H1 (cell line): ENCODE results near the gene ONECUT2. TPM values are rescaled to one million over a fixed set of nuclear protein-coding genes. Genes with fewer than 3 reads are reported as not detected.

ENCODE experiments used
- CTCF ChIA-PET: fragments of 300-600 bp; sonication (Branson Sonifier 250); formaldehyde crosslinking; loops from one replicate; lab custom pipeline; 2021; ENCODE audit not compliant: partially characterized antibody; lab: Charles Lee
- POLR2A ChIA-PET: fragments of 300-600 bp; sonication (Branson Sonifier 250); formaldehyde crosslinking; loops from one replicate; lab custom pipeline; 2021; ENCODE audit warnings: inconsistent platforms; ENCODE audit not compliant: partially characterized antibody; lab: Charles Lee
- DNase-seq, 2 experiments: peaks; one replicate each; pipeline versions ENCODE4 v3.0.0 to v3.0.0-alpha.2; 2010 to 2022; ENCODE audit warnings: low spot score in 2 of 2, low read depth in 1 of 2, mixed read lengths in 1 of 2
- FAIRE-seq: peaks from 2 replicates; lab custom pipeline; 2011; peaks lifted over from hg19 to GRCh38; lab: Jason Lieb, UNC
- H2AFZ ChIP-seq: 2 replicates; pipeline ENCODE4 v1.8.1; 2012; ENCODE audit warnings: low read length, inconsistent platforms
- H2AK5ac ChIP-seq: 2 replicates; pipeline ENCODE4 v1.6.1; 2013; ENCODE audit warnings: low read depth, low read length
- H2BK120ac ChIP-seq: replicated peaks from 2 replicates; pipeline ENCODE3; 2013; ENCODE audit warnings: low read depth, low read length, inconsistent platforms
- H2BK12ac ChIP-seq: 2 replicates; pipeline ENCODE4 v1.6.1; 2013; ENCODE audit warnings: low read depth, low read length
- H2BK15ac ChIP-seq: 2 replicates; pipeline ENCODE4 v1.6.1; 2013; ENCODE audit warnings: low read length
- H2BK20ac ChIP-seq: 2 replicates; pipeline ENCODE4 v1.6.1; 2013; ENCODE audit warnings: low read length
- H2BK5ac ChIP-seq: 2 replicates; pipeline ENCODE4 v1.6.1; 2013; ENCODE audit warnings: low read depth, low read length
- H3K14ac ChIP-seq: 2 replicates; pipeline ENCODE4 v1.6.1; 2013; ENCODE audit warnings: inconsistent platforms; ENCODE audit not compliant: insufficient read length
- H3K18ac ChIP-seq: 2 replicates; pipeline ENCODE4 v1.6.1; 2013; ENCODE audit warnings: low read length; ENCODE audit errors: extremely low read depth
- H3K23ac ChIP-seq: 2 replicates; pipeline ENCODE4 v1.6.1; 2013; ENCODE audit warnings: inconsistent platforms; ENCODE audit not compliant: insufficient read length
- H3K23me2 ChIP-seq: 2 replicates; pipeline ENCODE4 v1.6.1; 2013; ENCODE audit warnings: low read depth, low read length
- H3K27ac ChIP-seq: 2 replicates; pipeline ENCODE4 v1.6.1; 2011; ENCODE audit warnings: low read depth, low read length, inconsistent platforms
- H3K27me3 ChIP-seq, 4 experiments: replicated peaks in 1 of 4; 1 replicate in 1 of 4; 2 replicates in 3 of 4; pipeline versions ENCODE4 v1.6.1 to v1.8.1; 2011 to 2013; ENCODE audit warnings: low read length in 3 of 4, mild to moderate bottlenecking in 3 of 4, inconsistent platforms in 2 of 4, mixed read lengths in 2 of 4, moderate library complexity in 1 of 4; ENCODE audit not compliant: control insufficient read depth in 3 of 4, insufficient read depth in 3 of 4; ENCODE audit errors: extremely low read depth in 1 of 4
- H3K36me3 ChIP-seq, 4 experiments: 2 replicates each; pipeline versions ENCODE4 v1.6.1 to v1.8.1; 2011 to 2013; ENCODE audit warnings: mild to moderate bottlenecking in 4 of 4, low read length in 3 of 4, moderate library complexity in 2 of 4, control low read depth in 1 of 4, inconsistent platforms in 1 of 4; ENCODE audit not compliant: insufficient read depth in 4 of 4, control insufficient read depth in 2 of 4
- H3K4ac ChIP-seq: replicated peaks from 2 replicates; pipeline ENCODE3; 2013; ENCODE audit warnings: low read length, low read depth, mixed read lengths, inconsistent platforms; ENCODE audit not compliant: insufficient read length
- H3K4me1 ChIP-seq, 4 experiments: replicated peaks in 1 of 4; 1 replicate in 1 of 4; 2 replicates in 3 of 4; pipeline versions ENCODE4 v1.6.1 to v1.8.1; 2011 to 2013; ENCODE audit warnings: low read length in 3 of 4, inconsistent platforms in 2 of 4, mixed read lengths in 1 of 4; ENCODE audit not compliant: insufficient read depth in 4 of 4, control insufficient read depth in 3 of 4
- H3K4me2 ChIP-seq, 2 experiments: 2 replicates each; pipeline versions ENCODE4 v1.6.1 to v1.8.1; 2011 to 2013; ENCODE audit warnings: low read depth in 2 of 2, low read length in 2 of 2, control low read depth in 1 of 2, inconsistent platforms in 1 of 2, mild to moderate bottlenecking in 1 of 2; ENCODE audit not compliant: insufficient read depth in 1 of 2
- H3K4me3 ChIP-seq, 4 experiments: fragments of 200-600, 300-600 bp in 1 of 4; sonication (generic), shearing (Covaris generic), sonication (Bioruptor Twin) in 1 of 4; 2 replicates each; pipeline versions ENCODE4 v1.5.1 to v1.8.1; 2011 to 2016; ENCODE audit warnings: low read length in 4 of 4, low read depth in 3 of 4, control low read depth in 2 of 4, inconsistent platforms in 2 of 4, mild to moderate bottlenecking in 2 of 4, mixed read lengths in 1 of 4, moderate library complexity in 1 of 4; ENCODE audit not compliant: insufficient read depth in 2 of 4; ENCODE audit errors: extremely low read depth in 1 of 4
- H3K56ac ChIP-seq: replicated peaks from 2 replicates; pipeline ENCODE3; 2013; ENCODE audit warnings: low read depth, mild to moderate bottlenecking, mixed read lengths, low read length, inconsistent platforms; ENCODE audit not compliant: insufficient read length
- H3K79me1 ChIP-seq: 2 replicates; pipeline ENCODE4 v1.6.1; 2013; ENCODE audit warnings: low read depth, low read length, control low read depth
- H3K79me2 ChIP-seq, 2 experiments: 2 replicates each; pipeline versions ENCODE4 v1.6.1 to v1.8.1; 2012 to 2013; ENCODE audit warnings: low read length in 2 of 2, mild to moderate bottlenecking in 2 of 2, inconsistent platforms in 1 of 2; ENCODE audit not compliant: insufficient read depth in 2 of 2, control insufficient read depth in 1 of 2
- H3K9ac ChIP-seq, 4 experiments: replicated peaks in 1 of 4; 1 replicate in 1 of 4; 2 replicates in 3 of 4; pipeline versions ENCODE4 v1.6.1 to v1.8.1; 2011 to 2013; ENCODE audit warnings: low read depth in 3 of 4, low read length in 3 of 4, control low read depth in 2 of 4, mild to moderate bottlenecking in 2 of 4, moderate library complexity in 2 of 4, inconsistent platforms in 1 of 4; ENCODE audit errors: extremely low read depth in 1 of 4
- H3K9me3 ChIP-seq, 2 experiments: 2 replicates each; pipeline versions ENCODE4 v1.6.1 to v1.8.1; 2012 to 2013; ENCODE audit warnings: mild to moderate bottlenecking in 2 of 2, moderate library complexity in 2 of 2, control low read depth in 1 of 2, inconsistent platforms in 1 of 2, low read depth in 1 of 2, low read length in 1 of 2, mixed read lengths in 1 of 2; ENCODE audit not compliant: insufficient read depth in 2 of 2
- H4K20me1 ChIP-seq, 2 experiments: replicated peaks in 1 of 2; 2 replicates each; pipeline versions ENCODE3 to v1.8.1; 2011 to 2013; ENCODE audit warnings: inconsistent platforms in 2 of 2, low read length in 2 of 2, mild to moderate bottlenecking in 1 of 2; ENCODE audit not compliant: insufficient read depth in 2 of 2, control insufficient read depth in 1 of 2
- H4K5ac ChIP-seq: 2 replicates; pipeline ENCODE4 v1.6.1; 2013; ENCODE audit warnings: low read length, low read depth, mixed read lengths, inconsistent platforms; ENCODE audit not compliant: insufficient read length
- H4K8ac ChIP-seq: 2 replicates; pipeline ENCODE4 v1.8.0; 2013; ENCODE audit warnings: mild to moderate bottlenecking, moderate library complexity, low read length, inconsistent platforms; ENCODE audit not compliant: insufficient read depth; ENCODE audit errors: extremely low read depth
- H4K91ac ChIP-seq: replicated peaks from 2 replicates; pipeline ENCODE3; 2013; ENCODE audit warnings: low read length, mixed read lengths, inconsistent platforms; ENCODE audit not compliant: insufficient read length
- CBX8 ChIP-seq: fragments of 300-800, 300-1000 bp; sonication (generic); IDR thresholded peaks from 2 replicates; pipeline ENCODE4 v1.7.1; 2016; ENCODE audit warnings: low read depth, low read length, borderline replicate concordance
- JUND ChIP-seq: IDR thresholded peaks from 2 replicates; pipeline ENCODE4 v1.6.1; 2011; ENCODE audit warnings: mild to moderate bottlenecking, improper control_type of control experiment, low read length
- POLR2AphosphoS5 ChIP-seq: IDR thresholded peaks from 2 replicates; pipeline ENCODE4 v1.6.1; 2011; ENCODE audit warnings: low read depth, low read length
- RFX5 ChIP-seq: IDR thresholded peaks from 2 replicates; pipeline ENCODE4 v1.6.1; 2011; ENCODE audit warnings: low read depth, low read length, improper control_type of control experiment, borderline replicate concordance
- YY1 ChIP-seq: IDR thresholded peaks from 2 replicates; pipeline ENCODE4 v1.6.1; 2011; ENCODE audit warnings: low read depth, mild to moderate bottlenecking, low read length
- WGBS, 2 experiments: shearing (Covaris generic) in 1 of 2; methylation state at CpG; one replicate each; pipeline versions ENCODE4 v1.1.6 to v1.1.7; 2013 to 2015; ENCODE audit warnings: low lambda C conversion rate in 2 of 2, mixed read lengths in 2 of 2, inconsistent platforms in 1 of 2, low coverage in 1 of 2, missing lambda C conversion rate in 1 of 2; ENCODE audit not compliant: insufficient replicate concordance in 2 of 2, insufficient coverage in 1 of 2, insufficient read length in 1 of 2; ENCODE audit errors: extremely low coverage in 1 of 2, missing lambda C conversion rate in 1 of 2; 5-methylcytosine and 5-hydroxymethylcytosine counted together
- polyA plus RNA-seq, 7 experiments: library from polyadenylated mRNA; depleted of rRNA in 3 of 7; stranded (reverse) in 5 of 7; unstranded in 2 of 7; fragments of >200 nt in 5 of 7; fragments of 200-250 nt in 2 of 7; gene quantifications; 1 replicate in 5 of 7; 2 replicates in 1 of 7; 4 replicates in 1 of 7; pipeline versions ENCODE4 v1.2.1 to v1.2.3, GENCODE V29; 2011 to 2013; ENCODE audit warnings: missing spikeins in 2 of 7, mixed read lengths in 2 of 7
- total RNA-seq: library from RNA; stranded (reverse); fragmentation: NEBNext Ultra II Directional; extraction: Animal tissue kit (Norgen Biotek cat#: 25700); gene quantifications from 2 replicates; pipeline ENCODE4 v1.2.1, GENCODE V29; 2021

The ONECUT2 gene
- total and polyA plus RNA-seq, 2 of the 8 experiments (the other 6 are each of a cell fraction or from before 2014, with no cell fraction given), result 0.38 to 1.9 TPM

DNA sequence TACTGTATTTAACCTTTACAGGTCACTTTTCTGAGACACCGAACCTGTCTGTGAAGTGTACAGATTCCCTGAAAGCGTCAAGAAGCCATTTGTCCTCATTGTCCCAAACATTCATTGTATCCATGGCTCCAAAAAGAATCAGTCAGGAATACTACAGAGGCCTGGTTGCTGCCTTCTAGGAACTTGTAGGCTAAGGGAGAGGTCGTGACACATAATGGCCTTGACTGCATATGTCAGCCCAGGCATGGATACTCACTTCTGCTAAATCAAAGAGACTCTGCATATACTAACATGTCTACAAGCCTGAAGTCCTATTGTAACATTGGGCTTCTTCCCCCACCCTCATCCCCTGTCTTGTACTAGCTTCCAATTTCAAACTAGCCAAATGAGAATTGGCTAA, 40.2 kb downstream of the ONECUT2 start:
- ChIA-PET POLR2A (no interaction called here), CTCF (no interaction called here)
- Histone ChIP-seq H3K14ac (no peak overlapping the region), H3K18ac (no peak overlapping the region), H4K91ac (no peak overlapping the region), H2AFZ (no peak overlapping the region), H3K4me1 (peaks cover 0 to 5% (median 0%) of the 10 kb centered on the region in 4 experiments; a peak in 2 of 7 replicates), H3K4ac (no peak overlapping the region), H2BK15ac (no peak overlapping the region), H3K23me2 (no peaks in the 10 kb centered on the region), H3K9me3 (no peaks in the 10 kb centered on the region), H3K27me3 (no peaks in the 10 kb centered on the region), H2BK12ac (no peak overlapping the region), H3K36me3 (no peaks in the 10 kb centered on the region), H4K5ac (no peak overlapping the region), H2AK5ac (no peak overlapping the region), H3K4me3 (no peak overlapping the region), H2BK20ac (no peak overlapping the region), H3K27ac (no peak overlapping the region), H2BK120ac (no peak overlapping the region)
- 89% methylated on average over 3 of the region's 3 CpGs; no CpG with 5 or more reads in 1 of the 2 experiments for WGBS, 2 experiments
- no peak for FAIRE-seq
- no peak for DNase-seq
- TF ChIP-seq YY1, result no peak
- TF ChIP-seq JUND, result no peak
- TF ChIP-seq CBX8, result no peak
- no peak for TF ChIP-seq POLR2AphosphoS5
- no peak for TF ChIP-seq RFX5
- TF ChIP-seq, all 59 proteins: peak for 0
- Histone ChIP-seq H3K56ac (no peak overlapping the region), H4K8ac (no peak overlapping the region), H3K79me1 (no peaks in the 10 kb centered on the region), H3K9ac (no peak overlapping the region), H3K4me2 (no peak overlapping the region), H3K23ac (no peak overlapping the region), H3K79me2 (no peaks in the 10 kb centered on the region), H4K20me1 (no peaks in the 10 kb centered on the region), H2BK5ac (no peak overlapping the region)
